Spleen (tissue), 7 donors: ENCODE results near the gene COTL1.

Experiments used
- POLR2AphosphoS5 ChIP-seq, 3 donors: sonication (generic); formaldehyde crosslinking; IDR thresholded peaks; one replicate each; pipeline ENCODE4 v1.5.1; 2017; ENCODE audit warnings: antibody characterized with exemption in 3 of 3
- TF ChIP-seq, protein P1 (sequence below), 11 experiments: fragments of 200-600 bp in 7 of 11; fragments of 450-650 bp in 4 of 11; sonication (generic) in 4 of 11; IDR thresholded peaks in 8 of 11; conservative IDR thresholded peaks in 3 of 11; 1 replicate in 7 of 11; 2 replicates in 4 of 11; pipeline versions ENCODE4 v1.4.0 to v1.8.0; 2016 to 2021; ENCODE audit warnings: antibody characterized with exemption in 11 of 11, inconsistent platforms in 4 of 11, mild to moderate bottlenecking in 1 of 11
- donor health status: DM: no; HTN: no; CAD: no; lungs with moderate emphysema.
- donor health status: DM: no; HTN: no; CAD: no.
- donor health status: DM: no; HTN: no; CAD: no.

- peak in 1 of 3 donors; percentile 10 for TF ChIP-seq POLR2AphosphoS5 (IDR thresholded peaks at IDR 0.05)
- TF ChIP-seq, protein P1, sequence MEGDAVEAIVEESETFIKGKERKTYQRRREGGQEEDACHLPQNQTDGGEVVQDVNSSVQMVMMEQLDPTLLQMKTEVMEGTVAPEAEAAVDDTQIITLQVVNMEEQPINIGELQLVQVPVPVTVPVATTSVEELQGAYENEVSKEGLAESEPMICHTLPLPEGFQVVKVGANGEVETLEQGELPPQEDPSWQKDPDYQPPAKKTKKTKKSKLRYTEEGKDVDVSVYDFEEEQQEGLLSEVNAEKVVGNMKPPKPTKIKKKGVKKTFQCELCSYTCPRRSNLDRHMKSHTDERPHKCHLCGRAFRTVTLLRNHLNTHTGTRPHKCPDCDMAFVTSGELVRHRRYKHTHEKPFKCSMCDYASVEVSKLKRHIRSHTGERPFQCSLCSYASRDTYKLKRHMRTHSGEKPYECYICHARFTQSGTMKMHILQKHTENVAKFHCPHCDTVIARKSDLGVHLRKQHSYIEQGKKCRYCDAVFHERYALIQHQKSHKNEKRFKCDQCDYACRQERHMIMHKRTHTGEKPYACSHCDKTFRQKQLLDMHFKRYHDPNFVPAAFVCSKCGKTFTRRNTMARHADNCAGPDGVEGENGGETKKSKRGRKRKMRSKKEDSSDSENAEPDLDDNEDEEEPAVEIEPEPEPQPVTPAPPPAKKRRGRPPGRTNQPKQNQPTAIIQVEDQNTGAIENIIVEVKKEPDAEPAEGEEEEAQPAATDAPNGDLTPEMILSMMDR (IDR thresholded peaks at IDR 0.05 in 8 of 11, conservative IDR thresholded peaks at IDR 0.05 in 3 of 11): no peak
These were observed 99.0 kb downstream of the COTL1 start for GRCh38 chr16:84518804-84519341.
